Liver (tissue), 9 donors: ENCODE results near the gene ADAMTS2. TPM values are rescaled to one million over a fixed set of nuclear protein-coding genes. Genes with fewer than 3 reads are reported as not detected.

Source experiments
- DNase-seq: peaks from one replicate; pipeline ENCODE4 v3.0.0-alpha.2; 2017; ENCODE audit warnings: low spot score
- H3K27ac ChIP-seq, 2 donors: one replicate each; pipeline ENCODE4 v1.7.0; 2013; ENCODE audit warnings: inconsistent platforms in 2 of 2, low read length in 2 of 2, control low read depth in 1 of 2, low read depth in 1 of 2, mild to moderate bottlenecking in 1 of 2
- H3K27me3 ChIP-seq, 4 donors: one replicate each; pipeline versions ENCODE4 v1.6.1 to v1.7.0; 2013; ENCODE audit warnings: low read length in 3 of 4, inconsistent platforms in 1 of 4, mild to moderate bottlenecking in 1 of 4, moderate library complexity in 1 of 4; ENCODE audit not compliant: control insufficient read depth in 4 of 4, insufficient read depth in 4 of 4
- H3K36me3 ChIP-seq, 4 donors: one replicate each; pipeline versions ENCODE4 v1.6.1 to v1.7.0; 2013; ENCODE audit warnings: low read length in 3 of 4, mild to moderate bottlenecking in 3 of 4, low read depth in 1 of 4, moderate library complexity in 1 of 4; ENCODE audit not compliant: control insufficient read depth in 4 of 4, insufficient read depth in 3 of 4
- H3K4me1 ChIP-seq, 4 donors: one replicate each; pipeline versions ENCODE4 v1.6.1 to v1.7.0; 2013; ENCODE audit warnings: low read length in 3 of 4, mild to moderate bottlenecking in 3 of 4, moderate library complexity in 1 of 4; ENCODE audit not compliant: control insufficient read depth in 4 of 4, insufficient read depth in 4 of 4
- H3K4me3 ChIP-seq, 3 donors: one replicate each; pipeline versions ENCODE4 v1.6.1 to v1.7.0; 2013; ENCODE audit warnings: low read length in 3 of 3, control low read depth in 1 of 3, low read depth in 1 of 3, mild to moderate bottlenecking in 1 of 3
- H3K9ac ChIP-seq, 2 donors: one replicate each; pipeline ENCODE4 v1.7.0; 2013; ENCODE audit warnings: low read length in 2 of 2, mild to moderate bottlenecking in 2 of 2, moderate library complexity in 2 of 2, control low read depth in 1 of 2, low read depth in 1 of 2
- H3K9me3 ChIP-seq, 4 donors: one replicate each; pipeline versions ENCODE4 v1.6.1 to v1.7.0; 2013; ENCODE audit warnings: low read length in 3 of 4; ENCODE audit not compliant: control insufficient read depth in 4 of 4
- EGR1 ChIP-seq, 2 donors: IDR thresholded peaks; 2 replicates each; pipeline ENCODE4 v1.6.1; 2016 to 2018; ENCODE audit warnings: antibody characterized with exemption in 2 of 2, low read depth in 2 of 2
- FOXA2 ChIP-seq: IDR thresholded peaks from 2 replicates; pipeline ENCODE4 v1.6.1; 2016; ENCODE audit warnings: antibody characterized with exemption
- GABPA ChIP-seq, 2 donors: IDR thresholded peaks in 1 of 2; conservative IDR thresholded peaks in 1 of 2; 2 replicates each; pipeline ENCODE4 v1.6.1; 2016; ENCODE audit warnings: antibody characterized with exemption in 2 of 2, mild to moderate bottlenecking in 1 of 2, moderate library complexity in 1 of 2
- HNF4A ChIP-seq, 2 donors: conservative IDR thresholded peaks; 2 replicates each; pipeline ENCODE4 v1.6.1; 2016; ENCODE audit warnings: antibody characterized with exemption in 2 of 2, mild to moderate bottlenecking in 2 of 2
- HNF4G ChIP-seq: IDR thresholded peaks from 2 replicates; pipeline ENCODE4 v1.6.1; 2016; ENCODE audit warnings: antibody characterized with exemption
- JUND ChIP-seq, 2 donors: IDR thresholded peaks; 2 replicates each; pipeline ENCODE4 v1.6.1; 2016; ENCODE audit warnings: antibody characterized with exemption in 2 of 2
- NR2F2 ChIP-seq: IDR thresholded peaks from 2 replicates; pipeline ENCODE4 v1.6.1; 2016; ENCODE audit warnings: antibody characterized with exemption
- RAD21 ChIP-seq, 2 donors: IDR thresholded peaks; 2 replicates each; pipeline ENCODE4 v1.6.1; 2016; ENCODE audit warnings: antibody characterized with exemption in 2 of 2, mild to moderate bottlenecking in 2 of 2
- TAF1 ChIP-seq: conservative IDR thresholded peaks from 2 replicates; pipeline ENCODE4 v1.6.1; 2016; ENCODE audit warnings: antibody characterized with exemption, mild to moderate bottlenecking
- YY1 ChIP-seq: IDR thresholded peaks from 2 replicates; pipeline ENCODE4 v1.6.1; 2016; ENCODE audit warnings: antibody characterized with exemption, mild to moderate bottlenecking
- WGBS: extraction: QIAGEN DNeasy Blood & Tissue Kit; methylation state at CpG from one replicate; pipeline ENCODE4 v1.1.7; 2013; 5-methylcytosine and 5-hydroxymethylcytosine counted together
- polyA plus RNA-seq, 2 donors: library from polyadenylated mRNA; stranded (reverse) in 1 of 2; unstranded in 1 of 2; fragments of 200-250 nt in 1 of 2; fragments of >200 nt in 1 of 2; fragmentation: Nextera tagmentation in 1 of 2; extraction: Ambion mirVana in 1 of 2; gene quantifications; one replicate each; pipeline versions ENCODE4 v1.2.1 to v1.2.3, GENCODE V29; 2013 to 2015
- total RNA-seq, 2 donors: library from RNA; depleted of rRNA; stranded (reverse); fragments of >200 nt; gene quantifications; one replicate each; pipeline ENCODE4 v1.2.3, GENCODE V29; 2014
- TF ChIP-seq, protein P1 (sequence below): fragments of 150-350 bp; IDR thresholded peaks from 2 replicates; pipeline ENCODE4 v1.5.1; 2017; ENCODE audit warnings: improper control_type of control experiment, low read depth, low read length; ENCODE audit not compliant: missing input control
- TF ChIP-seq, protein P2 (sequence below): IDR thresholded peaks from 2 replicates; pipeline ENCODE4 v1.6.1; 2016; ENCODE audit warnings: antibody characterized with exemption
- TF ChIP-seq, protein P3 (sequence below): IDR thresholded peaks from 2 replicates; pipeline ENCODE4 v1.6.1; 2016; ENCODE audit warnings: antibody characterized with exemption
- TF ChIP-seq, protein P4 (sequence below): IDR thresholded peaks from 2 replicates; pipeline ENCODE4 v1.6.1; 2016; ENCODE audit warnings: antibody characterized with exemption, mild to moderate bottlenecking
- donor health status: healthy.
- donor health status: healthy.
- donor health status: healthy.
- donor health status: healthy.
- donor health status: healthy.

Gene ADAMTS2
- total and polyA plus RNA-seq, 4 donors, result 2.7 to 24.3 (median 12.0) TPM

DNA sequence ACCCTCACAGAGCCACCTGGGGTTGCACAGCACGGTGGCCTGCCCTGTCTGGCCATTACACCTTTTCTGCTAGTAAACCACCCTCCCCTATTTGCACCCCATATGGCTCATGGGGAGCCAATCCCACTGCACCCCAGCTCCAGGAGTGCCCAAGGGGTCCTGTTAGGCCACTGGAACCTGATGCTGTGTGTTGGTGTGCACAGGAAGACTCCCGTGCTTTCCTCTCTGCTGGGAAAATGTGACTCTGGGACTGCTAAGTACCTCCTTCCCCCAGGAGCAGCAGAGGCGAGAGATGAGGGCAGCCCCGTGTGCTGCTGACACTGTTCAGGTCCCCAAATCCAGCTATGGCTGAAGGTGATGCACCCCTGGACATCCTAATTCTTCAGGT, 126.3 kb downstream of the ADAMTS2 start:
- Histone ChIP-seq H3K27ac (no peak overlapping the region), H3K9ac (no peak overlapping the region), H3K9me3 (peaks cover under 1 to 5% (median 4%) of the 10 kb centered on the region in 4 donors), H3K4me3 (no peak overlapping the region), H3K27me3 (no peaks in the 10 kb centered on the region), H3K4me1 (no peaks in the 10 kb centered on the region), H3K36me3 (no peaks in the 10 kb centered on the region)
- no peak for DNase-seq
- no peak for TF ChIP-seq HNF4G
- TF ChIP-seq, protein P1, sequence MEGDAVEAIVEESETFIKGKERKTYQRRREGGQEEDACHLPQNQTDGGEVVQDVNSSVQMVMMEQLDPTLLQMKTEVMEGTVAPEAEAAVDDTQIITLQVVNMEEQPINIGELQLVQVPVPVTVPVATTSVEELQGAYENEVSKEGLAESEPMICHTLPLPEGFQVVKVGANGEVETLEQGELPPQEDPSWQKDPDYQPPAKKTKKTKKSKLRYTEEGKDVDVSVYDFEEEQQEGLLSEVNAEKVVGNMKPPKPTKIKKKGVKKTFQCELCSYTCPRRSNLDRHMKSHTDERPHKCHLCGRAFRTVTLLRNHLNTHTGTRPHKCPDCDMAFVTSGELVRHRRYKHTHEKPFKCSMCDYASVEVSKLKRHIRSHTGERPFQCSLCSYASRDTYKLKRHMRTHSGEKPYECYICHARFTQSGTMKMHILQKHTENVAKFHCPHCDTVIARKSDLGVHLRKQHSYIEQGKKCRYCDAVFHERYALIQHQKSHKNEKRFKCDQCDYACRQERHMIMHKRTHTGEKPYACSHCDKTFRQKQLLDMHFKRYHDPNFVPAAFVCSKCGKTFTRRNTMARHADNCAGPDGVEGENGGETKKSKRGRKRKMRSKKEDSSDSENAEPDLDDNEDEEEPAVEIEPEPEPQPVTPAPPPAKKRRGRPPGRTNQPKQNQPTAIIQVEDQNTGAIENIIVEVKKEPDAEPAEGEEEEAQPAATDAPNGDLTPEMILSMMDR, result no peak
- TF ChIP-seq EGR1 (IDR thresholded peaks at IDR 0.05; ENCODE audit: low read depth in 2 of 2), result no peak
- 84% methylated on average over 4 of the region's 4 CpGs for WGBS

DNA sequence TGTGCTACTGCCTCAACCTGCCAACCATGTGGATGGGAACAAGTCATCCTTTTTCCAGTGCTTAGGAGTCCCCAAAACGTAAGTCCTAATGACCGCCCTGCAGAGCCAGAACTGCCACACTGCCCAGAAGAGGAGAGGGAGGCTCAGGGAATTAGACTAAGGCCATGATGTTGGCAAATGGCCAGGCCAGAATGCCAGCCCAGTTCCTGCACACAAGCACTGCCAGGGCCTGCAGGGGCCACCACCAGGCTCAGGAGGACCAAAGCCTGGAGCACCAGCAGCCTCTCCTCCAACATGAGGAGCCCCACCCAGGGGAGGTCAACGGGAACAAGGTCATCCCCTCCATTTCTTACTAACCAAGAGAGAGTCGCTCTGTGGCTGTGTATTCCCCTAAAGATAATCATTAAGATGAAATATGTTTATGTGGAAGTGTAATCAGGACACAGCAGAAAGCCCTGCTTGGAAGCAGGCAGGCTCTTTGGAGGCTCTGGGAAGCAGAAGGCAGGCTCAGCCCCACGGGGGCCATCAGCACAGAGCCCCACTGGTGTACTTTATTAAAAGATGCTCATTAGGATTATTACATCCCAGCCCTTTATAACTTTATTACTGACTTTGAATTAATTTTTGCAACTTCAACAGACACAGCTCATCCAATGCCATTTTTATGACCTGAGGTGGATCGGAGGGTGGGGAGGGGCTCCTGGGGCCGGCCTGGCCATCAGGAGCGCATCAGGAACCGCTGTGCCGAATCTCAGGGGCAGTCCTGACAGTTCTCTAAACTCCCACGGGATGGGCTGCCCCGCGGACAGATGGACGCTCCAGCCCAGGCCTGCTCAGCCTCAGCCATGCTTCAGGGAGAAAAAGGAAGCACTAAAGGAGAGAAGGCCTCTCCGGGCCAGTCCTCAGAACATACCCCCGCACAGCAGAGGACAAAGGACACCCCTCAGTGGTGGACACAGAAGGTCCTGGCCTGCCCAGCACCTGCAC, 127.0 kb downstream of the ADAMTS2 start:
- DNase-seq, result no peak
- Histone ChIP-seq H3K36me3 (no peaks in the 10 kb centered on the region), H3K4me1 (no peaks in the 10 kb centered on the region), H3K9ac (no peak overlapping the region), H3K27me3 (no peaks in the 10 kb centered on the region), H3K4me3 (no peak overlapping the region), H3K27ac (no peak overlapping the region), H3K9me3 (peaks cover 0 to 1% (median under 1%) of the 10 kb centered on the region in 4 donors)
- WGBS, result 72% methylated on average over 16 of the region's 16 CpGs
- TF ChIP-seq TAF1 (no peak), RAD21 (IDR thresholded peaks at IDR 0.05) (no peak), YY1 (no peak), FOXA2 (no peak)
- TF ChIP-seq, protein P1, result no peak
- TF ChIP-seq, protein P2, sequence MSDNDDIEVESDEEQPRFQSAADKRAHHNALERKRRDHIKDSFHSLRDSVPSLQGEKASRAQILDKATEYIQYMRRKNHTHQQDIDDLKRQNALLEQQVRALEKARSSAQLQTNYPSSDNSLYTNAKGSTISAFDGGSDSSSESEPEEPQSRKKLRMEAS, result no peak

DNA sequence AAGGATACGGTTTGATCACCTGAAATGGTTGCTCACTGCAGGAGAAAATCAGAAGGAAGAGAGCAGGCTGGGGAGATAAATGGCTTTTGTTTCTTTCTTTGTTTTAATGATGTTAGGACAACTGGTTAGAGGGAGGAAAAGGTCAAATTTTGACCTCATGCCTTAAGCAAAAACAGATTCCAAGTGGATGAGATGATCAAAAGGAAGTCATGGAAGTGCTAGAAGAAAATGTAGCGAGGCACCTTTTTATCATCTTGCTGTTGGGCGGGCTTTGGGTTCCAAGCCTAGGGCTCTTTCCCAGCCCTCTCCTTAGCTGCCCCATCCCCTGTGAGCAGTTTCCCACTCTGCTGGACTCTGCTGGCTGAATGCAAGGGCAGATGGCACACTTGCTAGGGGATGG, 127.9 kb downstream of the ADAMTS2 start:
- no peak for DNase-seq
- TF ChIP-seq, protein P2, result no peak
- TF ChIP-seq, protein P3, sequence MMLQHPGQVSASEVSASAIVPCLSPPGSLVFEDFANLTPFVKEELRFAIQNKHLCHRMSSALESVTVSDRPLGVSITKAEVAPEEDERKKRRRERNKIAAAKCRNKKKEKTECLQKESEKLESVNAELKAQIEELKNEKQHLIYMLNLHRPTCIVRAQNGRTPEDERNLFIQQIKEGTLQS, result no peak
- no peak for TF ChIP-seq JUND (IDR thresholded peaks at IDR 0.05)
- no peak for TF ChIP-seq YY1
- no peak for TF ChIP-seq HNF4A (conservative IDR thresholded peaks at IDR 0.05)
- no peak for TF ChIP-seq GABPA (IDR thresholded peaks at IDR 0.05 in 1 of 2, conservative IDR thresholded peaks at IDR 0.05 in 1 of 2)
- TF ChIP-seq, protein P4, sequence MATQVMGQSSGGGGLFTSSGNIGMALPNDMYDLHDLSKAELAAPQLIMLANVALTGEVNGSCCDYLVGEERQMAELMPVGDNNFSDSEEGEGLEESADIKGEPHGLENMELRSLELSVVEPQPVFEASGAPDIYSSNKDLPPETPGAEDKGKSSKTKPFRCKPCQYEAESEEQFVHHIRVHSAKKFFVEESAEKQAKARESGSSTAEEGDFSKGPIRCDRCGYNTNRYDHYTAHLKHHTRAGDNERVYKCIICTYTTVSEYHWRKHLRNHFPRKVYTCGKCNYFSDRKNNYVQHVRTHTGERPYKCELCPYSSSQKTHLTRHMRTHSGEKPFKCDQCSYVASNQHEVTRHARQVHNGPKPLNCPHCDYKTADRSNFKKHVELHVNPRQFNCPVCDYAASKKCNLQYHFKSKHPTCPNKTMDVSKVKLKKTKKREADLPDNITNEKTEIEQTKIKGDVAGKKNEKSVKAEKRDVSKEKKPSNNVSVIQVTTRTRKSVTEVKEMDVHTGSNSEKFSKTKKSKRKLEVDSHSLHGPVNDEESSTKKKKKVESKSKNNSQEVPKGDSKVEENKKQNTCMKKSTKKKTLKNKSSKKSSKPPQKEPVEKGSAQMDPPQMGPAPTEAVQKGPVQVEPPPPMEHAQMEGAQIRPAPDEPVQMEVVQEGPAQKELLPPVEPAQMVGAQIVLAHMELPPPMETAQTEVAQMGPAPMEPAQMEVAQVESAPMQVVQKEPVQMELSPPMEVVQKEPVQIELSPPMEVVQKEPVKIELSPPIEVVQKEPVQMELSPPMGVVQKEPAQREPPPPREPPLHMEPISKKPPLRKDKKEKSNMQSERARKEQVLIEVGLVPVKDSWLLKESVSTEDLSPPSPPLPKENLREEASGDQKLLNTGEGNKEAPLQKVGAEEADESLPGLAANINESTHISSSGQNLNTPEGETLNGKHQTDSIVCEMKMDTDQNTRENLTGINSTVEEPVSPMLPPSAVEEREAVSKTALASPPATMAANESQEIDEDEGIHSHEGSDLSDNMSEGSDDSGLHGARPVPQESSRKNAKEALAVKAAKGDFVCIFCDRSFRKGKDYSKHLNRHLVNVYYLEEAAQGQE, result no peak
- no peak for TF ChIP-seq NR2F2
- TF ChIP-seq, protein P1, result no peak
- 81% methylated on average over 3 of the region's 3 CpGs for WGBS
- no peak overlapping the region for H3K9ac ChIP-seq
- H3K9me3 ChIP-seq, result no peaks in the 10 kb centered on the region
- H3K27ac ChIP-seq, result no peak overlapping the region
- no peaks in the 10 kb centered on the region for H3K27me3 ChIP-seq
- H3K4me3 ChIP-seq, result no peak overlapping the region
- no peaks in the 10 kb centered on the region for H3K4me1 ChIP-seq
- H3K36me3 ChIP-seq, result no peaks in the 10 kb centered on the region
